GM12875 (cell line): ENCODE results near the gene RBCK1.
"Not testable (repeated sequence)": the region's sequence is repeated elsewhere in the genome, so short reads cannot be mapped to it uniquely, and the experiment has no call there.

Experiments used
- H3K4me3 ChIP-seq: one replicate; pipeline ENCODE4 v1.5.1; 2011; ENCODE audit warnings: low read depth, low read length, control low read depth
- TF ChIP-seq, protein P1 (sequence below): IDR thresholded peaks from 2 replicates; pipeline ENCODE4 v1.5.1; 2011; ENCODE audit warnings: low read depth, mild to moderate bottlenecking, control low read depth, inconsistent platforms, low read length, moderate library complexity, borderline replicate concordance; ENCODE audit not compliant: insufficient read depth

RBCK1 gene

DNA sequence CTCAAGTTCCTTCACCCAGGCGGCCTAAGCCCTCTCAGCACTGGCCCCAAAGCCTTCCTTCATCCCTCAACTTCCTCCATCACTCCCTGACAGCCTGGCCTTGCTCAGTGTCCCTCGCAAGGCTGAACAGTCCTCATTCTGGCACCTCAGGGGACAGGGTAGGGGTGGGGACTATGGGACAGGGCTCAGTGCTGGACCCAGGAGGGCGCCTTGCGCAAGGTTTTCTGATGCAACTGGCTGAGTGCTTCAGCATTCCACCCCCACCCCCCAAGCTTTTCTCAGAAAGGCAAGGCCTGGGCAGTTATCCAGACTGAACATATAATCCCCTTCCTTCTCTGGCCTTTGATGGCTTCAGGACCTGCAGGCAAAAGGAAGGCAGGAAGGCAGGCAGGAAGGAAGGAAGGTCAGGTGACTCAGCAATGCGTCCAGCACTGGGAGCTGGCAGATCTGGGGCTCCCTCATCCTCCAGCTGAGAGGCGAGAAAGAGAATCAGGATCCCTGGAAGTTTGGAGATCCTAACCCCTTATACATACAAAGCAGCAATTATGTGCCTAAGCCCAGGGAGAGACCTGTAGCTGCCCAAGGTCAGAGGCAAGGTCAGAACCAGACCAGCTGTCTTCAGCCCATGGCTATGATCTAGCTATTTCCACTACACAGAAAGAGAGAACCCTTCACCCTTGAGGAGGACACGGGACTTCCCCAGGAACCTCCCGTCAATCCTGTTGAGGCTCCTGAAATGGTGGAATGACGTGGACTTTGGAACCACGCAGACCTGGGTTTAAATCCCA is 36.1 kb upstream of the RBCK1 start:
- TF ChIP-seq, protein P1, sequence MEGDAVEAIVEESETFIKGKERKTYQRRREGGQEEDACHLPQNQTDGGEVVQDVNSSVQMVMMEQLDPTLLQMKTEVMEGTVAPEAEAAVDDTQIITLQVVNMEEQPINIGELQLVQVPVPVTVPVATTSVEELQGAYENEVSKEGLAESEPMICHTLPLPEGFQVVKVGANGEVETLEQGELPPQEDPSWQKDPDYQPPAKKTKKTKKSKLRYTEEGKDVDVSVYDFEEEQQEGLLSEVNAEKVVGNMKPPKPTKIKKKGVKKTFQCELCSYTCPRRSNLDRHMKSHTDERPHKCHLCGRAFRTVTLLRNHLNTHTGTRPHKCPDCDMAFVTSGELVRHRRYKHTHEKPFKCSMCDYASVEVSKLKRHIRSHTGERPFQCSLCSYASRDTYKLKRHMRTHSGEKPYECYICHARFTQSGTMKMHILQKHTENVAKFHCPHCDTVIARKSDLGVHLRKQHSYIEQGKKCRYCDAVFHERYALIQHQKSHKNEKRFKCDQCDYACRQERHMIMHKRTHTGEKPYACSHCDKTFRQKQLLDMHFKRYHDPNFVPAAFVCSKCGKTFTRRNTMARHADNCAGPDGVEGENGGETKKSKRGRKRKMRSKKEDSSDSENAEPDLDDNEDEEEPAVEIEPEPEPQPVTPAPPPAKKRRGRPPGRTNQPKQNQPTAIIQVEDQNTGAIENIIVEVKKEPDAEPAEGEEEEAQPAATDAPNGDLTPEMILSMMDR, result no peak
- H3K4me3 ChIP-seq, result no peak overlapping the region

DNA sequence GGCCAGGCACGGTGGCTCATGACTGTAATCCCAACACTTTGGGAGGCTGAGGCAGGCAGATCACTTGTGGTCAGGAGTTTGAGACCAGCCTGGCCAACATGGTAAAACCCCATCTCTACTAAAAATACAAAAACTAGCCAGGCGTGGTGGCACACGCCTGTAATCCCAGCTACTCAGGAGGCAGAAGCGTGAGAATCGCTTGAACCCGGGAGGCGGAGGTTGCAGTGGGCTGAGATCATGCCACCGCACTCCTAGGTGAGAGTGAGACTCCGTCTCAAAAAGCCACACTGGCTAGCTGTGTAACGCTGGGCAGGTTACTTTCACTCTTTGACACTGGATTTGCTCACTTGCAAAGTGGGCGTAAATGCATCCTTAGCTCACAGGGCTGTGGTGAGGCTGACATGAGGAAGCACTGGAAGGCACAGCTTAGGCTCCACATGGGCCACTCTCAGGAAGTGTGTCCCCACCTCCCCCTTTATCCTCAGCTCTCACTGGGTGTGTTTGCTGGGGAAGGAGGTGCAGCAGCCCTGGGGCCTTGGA is 35.5 kb upstream of the RBCK1 start:
- not testable (repeated sequence) for H3K4me3 ChIP-seq

DNA sequence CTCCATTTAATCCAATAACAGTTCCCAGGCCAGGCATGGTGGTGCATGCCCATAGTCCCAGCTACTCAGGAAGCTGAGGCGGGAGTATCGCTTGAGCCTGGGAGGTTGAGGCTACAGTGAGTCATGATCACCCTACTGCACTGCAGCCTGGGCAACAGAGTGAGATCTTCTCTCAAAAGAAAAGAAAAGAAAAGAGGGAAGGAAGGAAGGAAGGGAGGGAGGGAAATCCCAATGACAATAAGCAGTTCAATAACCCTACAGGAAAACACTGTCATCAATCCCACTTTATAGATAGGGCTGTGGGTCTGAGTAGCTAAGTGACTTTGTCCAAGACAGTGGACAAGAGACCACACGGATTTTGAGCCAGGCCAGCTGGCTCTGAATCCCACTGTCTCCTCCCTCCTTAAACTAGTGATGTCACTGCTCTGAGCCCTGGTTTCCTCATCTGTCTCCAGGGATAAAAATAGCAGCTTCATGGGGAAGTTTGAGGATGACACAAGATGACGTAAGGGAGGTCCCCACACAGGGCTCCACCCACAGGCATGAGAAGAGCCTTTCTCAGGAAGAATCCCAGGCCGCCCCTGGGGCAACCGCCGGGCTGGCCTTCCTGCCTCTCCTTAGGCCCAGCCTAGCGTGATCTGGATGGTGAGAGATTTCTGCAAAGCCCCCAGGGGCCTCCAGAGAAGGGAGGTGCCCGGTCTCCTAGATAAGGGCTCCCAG is 34.8 kb upstream of the RBCK1 start:
- TF ChIP-seq, protein P1, result no peak

DNA sequence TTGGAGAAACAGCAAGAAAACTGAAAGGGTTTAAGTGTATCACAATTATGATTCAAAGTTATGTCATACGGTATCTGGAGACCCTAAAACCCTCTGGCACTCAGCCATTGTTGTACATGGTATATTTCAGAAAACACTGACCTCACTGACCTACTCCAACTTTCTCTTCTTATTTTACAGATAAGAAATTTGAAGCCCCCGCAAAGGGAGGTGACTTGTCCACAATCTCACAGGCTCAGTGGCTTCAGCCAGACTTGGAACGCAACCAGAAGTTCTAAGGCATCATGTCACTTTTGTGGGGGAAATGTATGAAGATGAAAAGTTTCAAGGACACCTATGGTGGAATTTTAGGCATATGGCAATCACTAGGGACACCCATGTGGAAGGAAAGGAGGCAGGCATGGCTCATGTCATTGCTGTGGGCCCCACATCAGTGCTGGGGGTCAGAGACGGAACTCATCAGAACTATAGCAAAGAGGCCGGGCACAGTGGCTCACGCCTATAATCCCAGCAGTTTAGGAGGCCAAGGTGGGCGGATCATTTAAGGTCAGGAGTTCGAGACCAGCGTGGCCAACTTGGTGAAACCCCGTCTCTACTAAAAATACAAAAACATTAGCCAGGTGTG is 32.7 kb upstream of the RBCK1 start:
- H3K4me3 ChIP-seq, result no peak overlapping the region
- TF ChIP-seq, protein P1, result no peak

More for the DNA sequence above, 34.8 kb upstream of the RBCK1 start:
- no peak overlapping the region for H3K4me3 ChIP-seq

DNA sequence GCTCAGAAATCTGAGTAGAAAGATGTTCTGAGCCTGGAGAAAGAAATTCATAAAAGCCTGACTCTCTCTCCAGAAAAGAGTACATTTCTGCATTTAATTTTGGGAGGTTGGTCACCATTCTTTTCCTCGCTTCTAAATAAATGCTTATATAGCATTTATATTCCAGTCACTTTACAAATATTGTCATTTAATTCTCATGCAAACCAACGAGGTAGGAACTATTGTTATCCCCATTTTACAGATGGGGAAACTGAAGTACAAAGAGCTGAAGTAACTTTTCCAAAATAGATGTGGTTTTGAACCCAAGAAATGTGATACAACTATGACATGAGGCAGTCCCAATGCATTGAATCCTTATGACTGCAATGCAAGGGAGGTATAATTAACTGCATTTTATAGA is 32.0 kb upstream of the RBCK1 start:
- TF ChIP-seq, protein P1, result no peak
- H3K4me3 ChIP-seq, result no peak overlapping the region

DNA sequence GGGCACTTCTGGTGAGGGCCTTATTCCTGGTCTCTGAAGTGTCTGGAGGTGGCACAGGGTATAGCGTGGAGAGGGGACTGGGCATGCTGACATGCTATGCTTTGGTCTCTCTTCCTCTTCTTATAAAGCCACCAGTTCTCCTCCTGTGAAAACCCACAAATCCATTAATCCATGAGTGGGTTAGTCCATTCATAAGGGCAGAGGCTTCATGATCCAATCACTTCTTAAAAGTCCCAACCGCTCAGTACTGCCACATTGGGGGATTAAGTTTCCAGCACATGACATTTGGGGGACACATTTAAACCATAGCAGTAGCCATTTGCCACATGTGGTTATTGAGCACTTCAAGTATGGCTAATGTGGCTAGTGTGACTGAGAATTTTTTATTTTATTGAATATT is 31.3 kb upstream of the RBCK1 start:
- TF ChIP-seq, protein P1, result no peak
- no peak overlapping the region for H3K4me3 ChIP-seq

DNA sequence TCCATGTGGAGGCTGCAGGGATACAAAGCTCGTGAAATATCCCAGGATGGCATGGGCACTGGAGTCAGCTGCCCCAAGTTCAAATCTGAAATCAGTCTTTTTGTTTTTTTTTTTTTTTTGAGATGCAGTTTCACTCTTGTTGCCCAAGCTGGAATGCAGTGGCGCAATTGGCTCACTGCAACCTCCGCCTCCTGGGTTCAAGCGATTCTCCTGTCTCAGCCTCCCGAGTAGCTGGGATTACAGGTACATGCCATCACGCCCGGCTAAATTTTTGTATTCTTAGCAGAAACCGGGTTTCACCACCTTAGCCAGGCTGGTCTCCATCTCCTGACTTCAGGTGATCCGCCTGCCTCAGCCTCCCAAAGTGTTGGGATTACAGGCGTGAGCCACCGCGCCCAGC is 30.5 kb upstream of the RBCK1 start:
- not testable (repeated sequence) for H3K4me3 ChIP-seq

DNA sequence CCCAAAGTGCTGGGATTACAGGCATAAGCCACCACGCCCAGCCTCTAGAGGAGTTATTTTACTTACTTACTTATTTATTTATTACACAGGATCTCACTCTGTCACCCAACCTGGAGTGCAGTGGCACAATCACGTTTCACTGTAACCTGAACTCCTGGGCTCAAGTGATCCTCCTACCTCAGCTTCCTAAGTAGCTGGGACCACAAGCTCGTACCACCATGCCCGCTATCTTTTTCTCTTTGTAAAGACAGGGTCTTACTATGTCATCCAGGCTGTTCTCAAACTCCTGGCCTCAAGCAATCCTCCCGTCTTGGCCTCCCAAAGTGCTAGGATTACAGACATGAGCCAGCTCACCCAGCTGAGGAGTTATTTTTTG is 29.1 kb upstream of the RBCK1 start:
- no peak overlapping the region for H3K4me3 ChIP-seq
- TF ChIP-seq, protein P1, result no peak
